Activated T-cell treated with anti-CD3 and anti-CD28 coated beads for 48 hours (primary cell): ENCODE results near the gene TAF1C.
"Not testable (repeated sequence)": the region's sequence is repeated elsewhere in the genome, so short reads cannot be mapped to it uniquely, and the experiment has no call there.

Experiments used
- DNase-seq: peaks from one replicate; pipeline ENCODE4 v3.0.0-alpha.2; 2020; ENCODE audit warnings: low read depth

Gene TAF1C

GRCh38 chr16:84186685-84187437, at the start of gene TAF1C:
Gene TAF1C (minus strand): TSS chr16:84187057. CDS start chr16:84184988, 2,069 bp downstream.
- peak; percentile 92 for DNase-seq

GRCh38 chr16:84234321-84235241, 47.7 kb upstream of the TAF1C start:
- no peak for DNase-seq

- no peak for DNase-seq
Measured at GRCh38 chr16:84233748-84234147, 46.9 kb upstream of the TAF1C start.

GRCh38 chr16:84232969-84233368, 46.1 kb upstream of the TAF1C start:
- DNase-seq: no peak

GRCh38 chr16:84232060-84232459, 45.2 kb upstream of the TAF1C start:
- DNase-seq: no peak

- no peak for DNase-seq
Measured at GRCh38 chr16:84229471-84229870, 42.6 kb upstream of the TAF1C start.

GRCh38 chr16:84228256-84228838, 41.5 kb upstream of the TAF1C start:
- no peak for DNase-seq

GRCh38 chr16:84227548-84227947, 40.7 kb upstream of the TAF1C start:
- DNase-seq: no peak

GRCh38 chr16:84226026-84226425, 39.2 kb upstream of the TAF1C start:
- DNase-seq: no peak

- DNase-seq: no peak
Measured at GRCh38 chr16:84225571-84225970, 38.7 kb upstream of the TAF1C start.

GRCh38 chr16:84225126-84225525, 38.3 kb upstream of the TAF1C start:
- no peak for DNase-seq

- DNase-seq: no peak
Measured at GRCh38 chr16:84224554-84224953, 37.7 kb upstream of the TAF1C start.

- no peak for DNase-seq
Measured at GRCh38 chr16:84223456-84223855, 36.6 kb upstream of the TAF1C start.

- DNase-seq: no peak
Measured at GRCh38 chr16:84220851-84221250, 34.0 kb upstream of the TAF1C start.

GRCh38 chr16:84218956-84219355, 32.1 kb upstream of the TAF1C start:
- no peak for DNase-seq

- no peak for DNase-seq
Measured at GRCh38 chr16:84218176-84218823, 31.4 kb upstream of the TAF1C start.

- not testable (repeated sequence) for DNase-seq
Measured at GRCh38 chr16:84216144-84216543, 29.3 kb upstream of the TAF1C start.

- DNase-seq: no peak
Measured at GRCh38 chr16:84215531-84215930, 28.7 kb upstream of the TAF1C start.

- DNase-seq: no peak
Measured at GRCh38 chr16:84214451-84215066, 27.7 kb upstream of the TAF1C start.

GRCh38 chr16:84212631-84213030, 25.8 kb upstream of the TAF1C start:
- no peak for DNase-seq

- DNase-seq: no peak
Measured at GRCh38 chr16:84212154-84212553, 25.3 kb upstream of the TAF1C start.

GRCh38 chr16:84209989-84210388, 23.1 kb upstream of the TAF1C start:
- no peak for DNase-seq
